T-helper 22 cell (primary cell): ENCODE results near the gene EHF.

Experiments used
- DNase-seq: peaks from one replicate; pipeline ENCODE4 v3.0.0-alpha.2; 2020; ENCODE audit warnings: low read depth

The EHF gene

GRCh38 chr11:34625576-34625975 lies 4.7 kb downstream of the EHF start:
- no peak for DNase-seq

GRCh38 chr11:34626393-34626792 lies 5.5 kb downstream of the EHF start:
- DNase-seq = no peak

GRCh38 chr11:34627197-34627596 lies 6.3 kb downstream of the EHF start:
- no peak for DNase-seq

GRCh38 chr11:34629711-34630110 lies 8.8 kb downstream of the EHF start:
- DNase-seq = no peak

- no peak for DNase-seq
These were observed 9.7 kb downstream of the EHF start for GRCh38 chr11:34630544-34630943.

- no peak for DNase-seq
These were observed 10.4 kb downstream of the EHF start for GRCh38 chr11:34631297-34631696.

- no peak for DNase-seq
These were observed 10.8 kb downstream of the EHF start for GRCh38 chr11:34631737-34632104.

- no peak for DNase-seq
These were observed 11.4 kb downstream of the EHF start for GRCh38 chr11:34632105-34632791.

GRCh38 chr11:34633640-34633989 lies 12.7 kb downstream of the EHF start:
- no peak for DNase-seq

- DNase-seq = no peak
These were observed 13.2 kb downstream of the EHF start for GRCh38 chr11:34633990-34634693.

- no peak for DNase-seq
These were observed 13.8 kb downstream of the EHF start for GRCh38 chr11:34634694-34635062.

GRCh38 chr11:34636127-34636526 lies 15.2 kb downstream of the EHF start:
- DNase-seq = no peak

- no peak for DNase-seq
These were observed 16.4 kb downstream of the EHF start for GRCh38 chr11:34637303-34637702.

- DNase-seq = no peak
These were observed 18.0 kb downstream of the EHF start for GRCh38 chr11:34638897-34639296.

- DNase-seq = no peak
These were observed 18.7 kb downstream of the EHF start for GRCh38 chr11:34639545-34639944.

GRCh38 chr11:34640050-34640923 lies 19.4 kb downstream of the EHF start:
- no peak for DNase-seq

GRCh38 chr11:34640924-34641275 lies 20.0 kb downstream of the EHF start:
- DNase-seq = no peak

- no peak for DNase-seq
These were observed 20.6 kb downstream of the EHF start for GRCh38 chr11:34641456-34641855.

- no peak for DNase-seq
These were observed 21.2 kb downstream of the EHF start for GRCh38 chr11:34642001-34642554.

GRCh38 chr11:34642873-34643272 lies 22.0 kb downstream of the EHF start:
- DNase-seq = no peak

GRCh38 chr11:34643311-34643710 lies 22.4 kb downstream of the EHF start:
- DNase-seq = no peak

- no peak for DNase-seq
These were observed 23.0 kb downstream of the EHF start for GRCh38 chr11:34643846-34644245.
